AG09309 (cell line): ENCODE results near the gene SH3RF2.

ENCODE experiments used
- DNase-seq: peaks from one replicate; pipeline ENCODE4 v3.0.0-alpha.2; 2010; ENCODE audit warnings: low read depth
- H3K4me3 ChIP-seq: 2 replicates; pipeline ENCODE4 v1.5.1; 2011; ENCODE audit warnings: mild to moderate bottlenecking, low read depth, low read length, moderate library complexity; ENCODE audit not compliant: control insufficient read depth
- TF ChIP-seq, protein P1 (sequence below): IDR thresholded peaks from 2 replicates; pipeline ENCODE4 v1.5.1; 2011; ENCODE audit warnings: mild to moderate bottlenecking, low read depth, low read length, inconsistent platforms; ENCODE audit not compliant: insufficient read depth, control insufficient read depth; ENCODE audit errors: missing control alignments

Gene SH3RF2

DNA sequence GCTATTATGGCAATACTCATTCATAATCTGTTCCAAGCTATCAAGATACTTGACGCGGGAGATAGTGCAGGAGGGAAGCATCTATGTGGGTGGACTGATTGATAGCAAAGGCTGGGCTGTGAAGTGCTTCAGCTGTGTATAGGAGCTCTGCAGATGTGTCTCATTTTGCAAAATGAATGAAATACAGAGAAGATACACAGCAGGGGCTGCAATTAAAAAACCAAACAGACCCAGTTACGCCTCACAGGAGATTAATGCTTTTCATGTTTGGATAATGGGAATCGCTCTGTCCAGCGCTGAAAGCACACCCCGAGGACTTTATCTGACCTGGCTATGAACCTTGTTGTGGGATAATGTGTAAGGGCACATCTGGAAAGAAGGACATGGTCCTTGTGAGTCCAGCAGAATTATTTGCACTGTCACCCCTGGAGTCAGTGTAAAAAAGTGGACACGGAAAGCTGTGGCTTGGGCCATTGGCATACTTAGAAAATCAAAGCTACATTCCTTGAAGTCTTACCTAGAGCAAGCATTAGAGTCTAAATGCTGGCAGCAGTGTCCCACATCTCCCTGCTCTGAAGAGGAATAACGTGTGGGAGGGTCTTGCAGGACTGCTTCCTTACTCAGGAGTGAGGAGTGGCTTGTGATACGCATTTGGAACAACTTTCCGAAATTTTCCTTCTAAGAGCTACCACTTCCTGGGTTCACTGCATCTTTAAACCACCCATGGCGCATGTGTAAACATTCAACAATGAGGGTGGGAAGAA lies 2.6 kb downstream of the SH3RF2 start:
- H3K4me3 ChIP-seq, result no peak overlapping the region
- TF ChIP-seq, protein P1, sequence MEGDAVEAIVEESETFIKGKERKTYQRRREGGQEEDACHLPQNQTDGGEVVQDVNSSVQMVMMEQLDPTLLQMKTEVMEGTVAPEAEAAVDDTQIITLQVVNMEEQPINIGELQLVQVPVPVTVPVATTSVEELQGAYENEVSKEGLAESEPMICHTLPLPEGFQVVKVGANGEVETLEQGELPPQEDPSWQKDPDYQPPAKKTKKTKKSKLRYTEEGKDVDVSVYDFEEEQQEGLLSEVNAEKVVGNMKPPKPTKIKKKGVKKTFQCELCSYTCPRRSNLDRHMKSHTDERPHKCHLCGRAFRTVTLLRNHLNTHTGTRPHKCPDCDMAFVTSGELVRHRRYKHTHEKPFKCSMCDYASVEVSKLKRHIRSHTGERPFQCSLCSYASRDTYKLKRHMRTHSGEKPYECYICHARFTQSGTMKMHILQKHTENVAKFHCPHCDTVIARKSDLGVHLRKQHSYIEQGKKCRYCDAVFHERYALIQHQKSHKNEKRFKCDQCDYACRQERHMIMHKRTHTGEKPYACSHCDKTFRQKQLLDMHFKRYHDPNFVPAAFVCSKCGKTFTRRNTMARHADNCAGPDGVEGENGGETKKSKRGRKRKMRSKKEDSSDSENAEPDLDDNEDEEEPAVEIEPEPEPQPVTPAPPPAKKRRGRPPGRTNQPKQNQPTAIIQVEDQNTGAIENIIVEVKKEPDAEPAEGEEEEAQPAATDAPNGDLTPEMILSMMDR, result no peak
- no peak for DNase-seq

DNA sequence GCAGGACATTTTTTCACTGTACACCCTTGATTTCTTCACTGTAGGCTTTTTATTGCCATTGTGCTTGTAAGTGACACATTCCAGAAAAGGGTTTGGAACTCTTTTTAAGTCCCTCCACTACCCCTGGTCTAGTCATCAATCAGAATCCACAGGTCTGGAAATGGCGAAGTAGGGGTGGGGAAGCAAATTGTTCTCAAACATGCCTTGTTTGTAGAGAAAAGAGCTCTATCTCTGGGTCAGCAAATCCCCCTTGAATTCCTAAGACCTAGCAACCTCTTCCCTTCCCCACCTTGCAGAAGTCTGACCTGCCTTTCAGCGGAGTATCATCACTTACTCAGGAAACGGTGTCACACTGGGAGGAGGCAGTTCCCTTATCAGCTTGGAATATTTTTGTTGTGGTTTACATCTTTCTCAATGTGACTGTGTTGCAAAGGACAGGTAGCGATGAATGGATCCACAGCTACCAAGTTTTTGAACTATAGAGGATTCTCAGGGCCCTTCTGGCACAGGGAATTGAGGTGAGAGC lies 3.2 kb downstream of the SH3RF2 start:
- no peak overlapping the region for H3K4me3 ChIP-seq
- TF ChIP-seq, protein P1, result no peak

DNA sequence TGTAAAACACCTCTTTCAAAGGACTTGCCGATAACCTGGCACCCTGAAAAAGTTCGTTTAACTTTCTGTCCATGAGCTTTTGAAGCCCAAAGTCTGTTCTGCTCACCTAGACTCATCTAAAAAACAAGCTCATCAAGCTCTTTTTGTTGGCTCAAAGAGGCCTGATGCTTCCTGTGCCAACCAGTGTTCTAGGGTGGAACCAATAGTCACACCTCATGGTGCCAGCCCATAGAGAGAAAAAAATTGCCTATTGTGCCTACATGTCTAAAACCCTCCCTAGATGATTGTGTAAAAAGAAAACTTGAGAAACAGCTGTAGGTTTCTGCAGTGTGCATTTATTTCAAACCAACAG lies 4.7 kb downstream of the SH3RF2 start:
- TF ChIP-seq, protein P1, result no peak
- no peak for DNase-seq
- no peak overlapping the region for H3K4me3 ChIP-seq

More for the DNA sequence above, 3.2 kb downstream of the SH3RF2 start:
- no peak for DNase-seq

DNA sequence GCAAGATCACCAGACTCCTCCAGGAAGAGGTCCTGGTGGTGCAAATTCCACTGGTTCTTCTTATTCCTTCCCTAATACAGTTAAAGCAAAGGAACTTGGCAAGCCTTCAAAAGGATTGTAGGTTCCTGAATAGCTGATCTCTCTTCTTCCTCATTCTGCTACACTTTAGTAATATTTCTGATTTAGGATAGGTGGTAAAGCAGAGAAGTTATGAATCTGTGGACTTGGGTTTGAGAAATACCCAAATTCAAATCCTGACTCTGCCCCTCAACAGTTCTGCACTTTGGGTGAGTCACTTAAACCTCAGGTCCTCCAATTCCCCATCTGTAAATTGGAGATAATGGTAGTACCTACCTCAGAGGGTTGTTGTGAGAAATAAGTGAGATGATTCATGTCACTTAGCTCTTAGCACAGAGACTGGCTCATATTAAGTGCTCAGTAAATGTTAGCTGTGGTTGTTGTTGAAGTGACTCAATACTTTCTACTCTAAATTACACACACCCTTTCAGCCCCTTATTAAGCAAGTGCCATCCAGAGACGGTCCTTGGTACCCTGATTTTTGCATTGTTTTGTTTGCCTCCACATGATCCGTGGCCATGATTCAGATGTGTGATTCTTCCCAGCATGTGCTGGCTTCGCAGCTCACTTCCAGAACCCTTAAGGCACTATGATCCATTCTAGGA lies 5.2 kb downstream of the SH3RF2 start:
- no peak for DNase-seq
- no peak overlapping the region for H3K4me3 ChIP-seq
- TF ChIP-seq, protein P1, result no peak

DNA sequence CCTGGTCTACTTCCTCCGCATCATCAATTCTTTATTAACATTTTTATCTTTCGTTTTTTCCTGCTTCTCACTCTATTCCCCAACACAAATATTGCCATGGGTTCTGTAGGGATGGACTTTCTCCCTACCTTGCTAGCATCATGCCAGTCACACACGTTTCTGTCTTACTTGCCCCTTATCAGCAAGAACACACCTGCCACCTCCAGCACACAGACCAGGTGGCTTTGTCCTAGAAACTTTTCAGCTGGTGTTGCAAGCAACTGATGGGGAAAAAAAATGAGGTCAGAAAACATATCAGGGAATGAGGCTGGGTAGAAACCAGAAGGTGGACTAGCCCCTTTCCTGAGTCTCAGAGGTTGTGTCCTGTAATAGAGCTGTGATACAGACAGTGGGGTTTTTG lies 5.8 kb downstream of the SH3RF2 start:
- TF ChIP-seq, protein P1, result no peak
- H3K4me3 ChIP-seq, result no peak overlapping the region
- no peak for DNase-seq

DNA sequence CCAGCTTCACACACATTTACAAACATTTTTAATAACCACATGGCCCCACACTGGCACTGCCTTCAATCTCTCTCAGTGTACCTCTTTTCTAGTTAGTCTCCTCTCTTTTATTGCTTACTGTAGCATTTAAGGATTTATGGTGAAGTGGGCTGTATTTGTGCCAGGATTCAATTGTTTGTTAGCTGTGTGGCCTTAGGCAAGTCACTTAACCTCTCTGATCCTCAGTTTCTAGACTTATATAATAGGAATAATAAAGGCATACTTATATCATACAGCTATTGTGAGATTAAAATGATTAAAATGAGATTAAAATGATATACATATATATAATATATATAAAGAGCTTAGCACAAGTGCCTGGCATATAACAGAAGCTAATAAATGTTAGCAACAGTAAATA lies 6.4 kb downstream of the SH3RF2 start:
- TF ChIP-seq, protein P1, result no peak
- H3K4me3 ChIP-seq, result no peak overlapping the region
- DNase-seq, result no peak
